Activated T-cell treated with anti-CD3 and anti-CD28 coated beads, Interleukin-2, amount 50 U/mL, for 24 hours (primary cell): ENCODE results near the gene RYR2.

Experiments used
- DNase-seq: peaks from one replicate; pipeline ENCODE4 v3.0.0-alpha.2; 2020
- H3K27ac Mint-ChIP-seq: 2 replicates; pipeline ENCODE4 v1.8.0; 2020; ENCODE audit warnings: mild to moderate bottlenecking, mixed read lengths
- H3K27me3 Mint-ChIP-seq: 2 replicates; pipeline ENCODE4 v1.8.0; 2020; ENCODE audit warnings: mixed read lengths
- H3K36me3 Mint-ChIP-seq: 2 replicates; pipeline ENCODE4 v1.8.0; 2020; ENCODE audit warnings: low read depth, mixed read lengths
- H3K4me1 Mint-ChIP-seq: 2 replicates; pipeline ENCODE4 v1.8.0; 2020; ENCODE audit warnings: low read depth, mixed read lengths
- H3K4me3 Mint-ChIP-seq: 2 replicates; pipeline ENCODE4 v1.8.0; 2020; ENCODE audit warnings: mild to moderate bottlenecking, moderate library complexity, mixed read lengths
- H3K9me3 Mint-ChIP-seq: 2 replicates; pipeline ENCODE4 v1.8.0; 2020; ENCODE audit warnings: mixed read lengths

Gene RYR2

GRCh38 chr1:237416924-237417655, 375.1 kb downstream of the RYR2 start:
- H3K27me3 Mint-ChIP-seq: no peaks in the 10 kb centered on the region
- no peak for DNase-seq
- no peak overlapping the region for H3K4me3 Mint-ChIP-seq
- no peak overlapping the region for H3K27ac Mint-ChIP-seq
- H3K4me1 Mint-ChIP-seq: peaks cover under 1% of the 10 kb centered on the region
- H3K9me3 Mint-ChIP-seq: no peaks in the 10 kb centered on the region
- H3K36me3 Mint-ChIP-seq: no peaks in the 10 kb centered on the region

DNA sequence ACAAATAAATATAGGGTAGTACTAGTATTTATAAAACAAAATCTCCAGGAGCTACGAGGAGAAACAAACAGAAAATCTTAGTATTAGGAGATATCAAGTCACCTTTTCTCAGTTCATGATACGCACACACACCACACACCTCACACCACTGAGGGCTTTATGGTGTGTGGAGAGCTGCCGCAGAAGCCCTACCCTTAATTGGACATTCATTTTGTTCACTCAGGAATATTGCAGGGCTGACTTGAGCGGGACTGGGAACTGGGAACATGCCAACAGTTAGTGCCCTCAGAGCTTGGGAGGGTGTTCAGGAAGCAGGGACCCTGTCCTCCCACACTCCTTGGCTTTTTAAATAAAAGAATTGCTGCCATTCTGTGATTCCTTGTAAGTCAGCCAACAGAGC, 386.8 kb downstream of the RYR2 start:
- no peaks in the 10 kb centered on the region for H3K36me3 Mint-ChIP-seq
- no peak overlapping the region for H3K4me3 Mint-ChIP-seq

GRCh38 chr1:237429252-237429651, 387.3 kb downstream of the RYR2 start:
- Mint-ChIP-seq H3K36me3 (no peaks in the 10 kb centered on the region), H3K4me1 (no peaks in the 10 kb centered on the region), H3K27me3 (no peaks in the 10 kb centered on the region), H3K9me3 (no peaks in the 10 kb centered on the region), H3K4me3 (no peak overlapping the region), H3K27ac (no peak overlapping the region)
- DNase-seq: no peak

More for the DNA sequence above, 386.8 kb downstream of the RYR2 start:
- Mint-ChIP-seq H3K27ac (no peak overlapping the region), H3K9me3 (no peaks in the 10 kb centered on the region), H3K4me1 (no peaks in the 10 kb centered on the region), H3K27me3 (no peaks in the 10 kb centered on the region)
- DNase-seq: no peak

GRCh38 chr1:237431448-237431847, 389.5 kb downstream of the RYR2 start:
- no peaks in the 10 kb centered on the region for H3K4me1 Mint-ChIP-seq
- H3K27ac Mint-ChIP-seq: no peak overlapping the region
- no peak overlapping the region for H3K4me3 Mint-ChIP-seq
- DNase-seq: no peak
- H3K9me3 Mint-ChIP-seq: no peaks in the 10 kb centered on the region
- no peaks in the 10 kb centered on the region for H3K36me3 Mint-ChIP-seq
- no peaks in the 10 kb centered on the region for H3K27me3 Mint-ChIP-seq

DNA sequence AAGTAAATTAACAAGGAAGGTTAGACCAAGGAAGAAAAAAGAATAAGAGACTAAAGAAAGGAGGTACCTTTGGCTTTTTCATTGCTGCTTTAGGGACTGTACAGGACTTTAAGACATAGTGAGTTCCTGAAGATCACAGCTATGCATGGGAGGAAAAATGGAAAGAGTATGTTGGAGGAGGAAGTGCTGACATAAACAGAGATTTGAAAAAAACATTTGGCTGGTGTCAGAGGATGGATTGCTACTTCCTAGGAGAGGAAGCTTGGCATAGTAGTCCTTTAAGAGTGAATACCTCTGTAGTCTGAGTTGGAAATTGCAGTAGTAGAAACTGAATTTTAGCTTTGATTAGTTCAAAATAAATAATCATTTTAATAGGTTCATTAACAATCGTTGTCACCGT, 398.4 kb downstream of the RYR2 start:
- H3K4me3 Mint-ChIP-seq: no peak overlapping the region
- DNase-seq: no peak
- H3K27me3 Mint-ChIP-seq: no peaks in the 10 kb centered on the region
- no peaks in the 10 kb centered on the region for H3K9me3 Mint-ChIP-seq
- no peak overlapping the region for H3K27ac Mint-ChIP-seq
- H3K4me1 Mint-ChIP-seq: peaks cover 5% of the 10 kb centered on the region
- H3K36me3 Mint-ChIP-seq: no peaks in the 10 kb centered on the region

GRCh38 chr1:237444120-237444790, 402.3 kb downstream of the RYR2 start:
- Mint-ChIP-seq H3K27me3 (no peaks in the 10 kb centered on the region), H3K27ac (no peak overlapping the region), H3K4me1 (peaks cover 5% of the 10 kb centered on the region), H3K9me3 (no peaks in the 10 kb centered on the region), H3K4me3 (no peak overlapping the region), H3K36me3 (no peaks in the 10 kb centered on the region)
- DNase-seq: no peak

- Mint-ChIP-seq H3K9me3 (no peaks in the 10 kb centered on the region), H3K4me3 (no peak overlapping the region), H3K27me3 (peaks cover 3% of the 10 kb centered on the region), H3K4me1 (peaks cover 5% of the 10 kb centered on the region), H3K36me3 (no peaks in the 10 kb centered on the region), H3K27ac (no peak overlapping the region)
- no peak for DNase-seq
These were observed 406.1 kb downstream of the RYR2 start for GRCh38 chr1:237448042-237448441.

DNA sequence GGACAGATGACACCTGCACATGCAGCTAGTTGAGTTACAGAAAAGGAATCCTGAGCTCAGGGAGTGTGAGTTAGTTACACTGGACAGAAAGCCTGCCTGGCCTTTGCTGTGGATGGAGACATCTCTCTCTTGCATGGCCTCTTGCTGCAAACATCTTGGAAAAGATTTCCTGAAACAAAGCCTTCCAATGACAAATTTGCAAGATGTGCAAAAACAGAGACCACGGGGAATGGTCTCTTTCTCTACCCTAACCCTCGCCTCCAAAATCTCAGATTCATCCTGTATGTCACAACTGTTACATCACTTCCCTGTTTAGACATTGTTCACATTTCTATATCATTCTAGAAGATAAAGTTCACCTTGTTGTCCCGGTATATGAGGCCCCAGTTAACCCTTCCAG, 415.6 kb downstream of the RYR2 start:
- H3K9me3 Mint-ChIP-seq: no peaks in the 10 kb centered on the region
- no peaks in the 10 kb centered on the region for H3K4me1 Mint-ChIP-seq
- no peaks in the 10 kb centered on the region for H3K36me3 Mint-ChIP-seq
- no peak overlapping the region for H3K4me3 Mint-ChIP-seq
- H3K27me3 Mint-ChIP-seq: peaks cover 6% of the 10 kb centered on the region
- H3K27ac Mint-ChIP-seq: no peak overlapping the region
- DNase-seq: no peak

DNA sequence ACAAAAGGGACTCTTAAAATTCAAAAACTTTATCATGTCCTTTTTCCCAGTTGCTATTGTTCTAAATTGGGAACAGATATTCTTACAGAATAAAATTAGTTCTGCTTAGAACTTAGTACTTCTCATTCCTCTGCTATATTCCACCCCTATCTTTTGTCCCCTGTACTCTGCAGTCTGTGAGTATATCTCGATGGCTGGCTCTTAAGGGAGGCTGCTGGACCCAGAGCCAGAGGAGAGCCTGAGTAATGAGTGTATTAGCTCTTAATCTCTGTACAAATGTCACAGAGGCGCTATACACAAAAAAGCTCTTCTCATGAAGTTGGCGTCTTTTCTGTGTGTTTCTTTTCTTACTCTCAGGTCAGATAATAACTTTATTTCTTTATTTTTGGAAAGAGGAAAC, 425.3 kb downstream of the RYR2 start:
- Mint-ChIP-seq H3K36me3 (no peaks in the 10 kb centered on the region), H3K9me3 (no peaks in the 10 kb centered on the region), H3K4me3 (no peak overlapping the region), H3K27me3 (no peaks in the 10 kb centered on the region), H3K4me1 (no peaks in the 10 kb centered on the region), H3K27ac (no peak overlapping the region)
- DNase-seq: no peak

GRCh38 chr1:237470712-237471338, 428.8 kb downstream of the RYR2 start:
- no peak for DNase-seq
- Mint-ChIP-seq H3K4me3 (no peak overlapping the region), H3K27me3 (peaks cover 3% of the 10 kb centered on the region), H3K27ac (no peak overlapping the region), H3K9me3 (no peaks in the 10 kb centered on the region), H3K36me3 (no peaks in the 10 kb centered on the region), H3K4me1 (no peaks in the 10 kb centered on the region)

DNA sequence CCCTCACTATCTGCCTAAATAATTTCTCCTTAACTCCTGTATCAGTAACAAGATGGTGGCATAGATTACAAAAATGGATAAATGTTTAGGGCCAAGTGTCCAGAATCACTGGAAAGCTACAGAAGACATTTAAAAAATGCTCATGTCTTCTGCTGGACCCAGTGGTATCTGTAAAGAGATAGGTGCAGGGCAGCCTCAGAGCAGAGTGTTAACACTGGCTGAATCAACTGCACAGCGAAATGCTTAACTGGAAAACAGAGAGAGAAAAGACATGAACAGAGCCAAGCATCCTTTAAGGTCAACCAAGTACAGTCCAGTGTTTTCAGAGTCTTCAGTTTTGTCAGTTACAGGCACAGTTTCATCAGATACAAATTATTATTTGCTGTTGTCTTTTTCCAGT, 429.4 kb downstream of the RYR2 start:
- Mint-ChIP-seq H3K27me3 (peaks cover 5% of the 10 kb centered on the region), H3K4me3 (no peak overlapping the region)

DNA sequence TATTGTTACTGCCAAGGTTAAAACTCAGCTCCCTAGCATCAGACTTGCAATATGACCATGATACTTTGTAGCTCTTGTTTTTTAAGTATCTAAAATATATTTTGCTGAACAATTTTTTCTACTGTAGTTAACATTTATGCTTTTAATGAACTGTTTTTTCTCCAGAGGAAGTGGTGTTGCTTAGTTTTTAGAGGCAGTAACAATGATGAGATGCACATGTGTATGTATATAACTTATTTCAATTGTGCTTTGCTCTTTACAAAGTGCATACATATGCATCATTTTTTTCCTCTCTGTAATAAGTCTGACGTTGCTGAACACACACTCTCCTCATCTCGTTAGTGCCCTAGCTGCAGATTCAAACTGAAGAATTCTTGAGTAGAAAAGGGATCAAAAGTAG, 430.0 kb downstream of the RYR2 start:
- no peaks in the 10 kb centered on the region for H3K4me1 Mint-ChIP-seq
- no peaks in the 10 kb centered on the region for H3K36me3 Mint-ChIP-seq
- DNase-seq: no peak
- no peak overlapping the region for H3K4me3 Mint-ChIP-seq
- no peak overlapping the region for H3K27ac Mint-ChIP-seq
- no peaks in the 10 kb centered on the region for H3K9me3 Mint-ChIP-seq
- peaks cover 5% of the 10 kb centered on the region for H3K27me3 Mint-ChIP-seq

More for the DNA sequence above, 429.4 kb downstream of the RYR2 start:
- H3K4me1 Mint-ChIP-seq: no peaks in the 10 kb centered on the region
- no peak overlapping the region for H3K27ac Mint-ChIP-seq
- H3K36me3 Mint-ChIP-seq: no peaks in the 10 kb centered on the region
- DNase-seq: no peak
- no peaks in the 10 kb centered on the region for H3K9me3 Mint-ChIP-seq

- Mint-ChIP-seq H3K36me3 (no peaks in the 10 kb centered on the region), H3K27me3 (peaks cover 5% of the 10 kb centered on the region), H3K27ac (no peak overlapping the region), H3K4me1 (no peaks in the 10 kb centered on the region), H3K9me3 (no peaks in the 10 kb centered on the region), H3K4me3 (no peak overlapping the region)
- no peak for DNase-seq
These were observed 431.9 kb downstream of the RYR2 start for GRCh38 chr1:237473854-237474253.

DNA sequence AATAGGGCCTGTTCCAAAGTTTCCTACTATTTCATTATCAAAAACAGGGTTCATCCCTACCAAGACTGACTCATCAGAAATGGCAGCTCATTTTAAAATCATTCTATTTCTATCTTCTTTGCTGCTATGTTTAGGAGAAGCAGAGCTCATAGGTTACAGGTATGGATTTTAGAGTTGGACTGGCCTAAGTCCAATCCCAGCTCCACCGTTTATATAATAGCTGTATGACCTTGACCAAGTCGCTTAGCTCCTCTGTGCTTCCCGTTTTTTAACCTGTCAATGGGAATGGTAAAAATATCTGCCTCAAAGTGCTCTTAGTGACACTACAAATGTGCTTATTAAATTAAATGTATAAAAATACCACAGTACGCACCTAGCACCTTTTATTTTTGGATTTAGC, 436.1 kb downstream of the RYR2 start:
- no peaks in the 10 kb centered on the region for H3K36me3 Mint-ChIP-seq
- H3K4me1 Mint-ChIP-seq: no peaks in the 10 kb centered on the region
- H3K9me3 Mint-ChIP-seq: peaks cover 4% of the 10 kb centered on the region
- H3K27me3 Mint-ChIP-seq: peaks cover 5% of the 10 kb centered on the region
- no peak for DNase-seq
- H3K27ac Mint-ChIP-seq: no peak overlapping the region
- no peak overlapping the region for H3K4me3 Mint-ChIP-seq

DNA sequence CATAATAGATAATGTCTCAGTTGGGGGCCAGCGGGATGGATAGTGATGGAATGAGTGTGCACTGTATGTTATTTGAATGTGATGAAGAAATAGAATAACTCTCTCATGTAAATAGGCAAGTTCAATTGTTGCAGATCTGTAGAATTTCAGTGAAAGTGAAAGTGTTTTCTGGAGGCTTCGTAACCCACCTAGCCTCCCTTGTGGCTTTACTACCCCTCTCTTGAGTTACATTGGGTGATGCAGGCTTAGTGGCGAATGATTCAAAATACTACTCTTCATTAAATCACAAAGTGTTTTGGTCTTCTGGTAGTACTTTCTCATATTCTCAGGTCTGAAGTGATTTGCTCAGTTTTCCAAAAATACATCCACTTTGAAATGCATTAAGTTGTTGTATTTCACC, 436.9 kb downstream of the RYR2 start:
- H3K27me3 Mint-ChIP-seq: peaks cover 5% of the 10 kb centered on the region
- DNase-seq: no peak
- H3K4me1 Mint-ChIP-seq: no peaks in the 10 kb centered on the region
- H3K36me3 Mint-ChIP-seq: no peaks in the 10 kb centered on the region
- peaks cover 4% of the 10 kb centered on the region for H3K9me3 Mint-ChIP-seq
- H3K4me3 Mint-ChIP-seq: no peak overlapping the region
- no peak overlapping the region for H3K27ac Mint-ChIP-seq
